H1 (cell line): ENCODE measurements around the gene DECR2. TPM values are rescaled to one million over a fixed set of nuclear protein-coding genes. Genes with fewer than 3 reads are reported as not detected.
A peak's percentile ranks its signal among the peaks of the same experiment; 100 is the strongest.

Experiments
- CTCF ChIA-PET: fragments of 300-600 bp; sonication (Branson Sonifier 250); formaldehyde crosslinking; loops from one replicate; lab custom pipeline; 2021; ENCODE audit not compliant: partially characterized antibody; lab: Charles Lee
- POLR2A ChIA-PET: fragments of 300-600 bp; sonication (Branson Sonifier 250); formaldehyde crosslinking; loops from one replicate; lab custom pipeline; 2021; ENCODE audit warnings: inconsistent platforms; ENCODE audit not compliant: partially characterized antibody; lab: Charles Lee
- DNase-seq, 2 experiments: peaks; one replicate each; pipeline versions ENCODE4 v3.0.0 to v3.0.0-alpha.2; 2010 to 2022; ENCODE audit warnings: low spot score in 2 of 2, low read depth in 1 of 2, mixed read lengths in 1 of 2
- FAIRE-seq: peaks from 2 replicates; lab custom pipeline; 2011; peaks lifted over from hg19 to GRCh38; lab: Jason Lieb, UNC
- H2AFZ ChIP-seq: 2 replicates; pipeline ENCODE4 v1.8.1; 2012; ENCODE audit warnings: low read length, inconsistent platforms
- H2AK5ac ChIP-seq: 2 replicates; pipeline ENCODE4 v1.6.1; 2013; ENCODE audit warnings: low read depth, low read length
- H2BK120ac ChIP-seq: replicated peaks from 2 replicates; pipeline ENCODE3; 2013; ENCODE audit warnings: low read depth, low read length, inconsistent platforms
- H2BK12ac ChIP-seq: 2 replicates; pipeline ENCODE4 v1.6.1; 2013; ENCODE audit warnings: low read depth, low read length
- H2BK15ac ChIP-seq: 2 replicates; pipeline ENCODE4 v1.6.1; 2013; ENCODE audit warnings: low read length
- H2BK20ac ChIP-seq: 2 replicates; pipeline ENCODE4 v1.6.1; 2013; ENCODE audit warnings: low read length
- H2BK5ac ChIP-seq: 2 replicates; pipeline ENCODE4 v1.6.1; 2013; ENCODE audit warnings: low read depth, low read length
- H3K14ac ChIP-seq: 2 replicates; pipeline ENCODE4 v1.6.1; 2013; ENCODE audit warnings: inconsistent platforms; ENCODE audit not compliant: insufficient read length
- H3K18ac ChIP-seq: 2 replicates; pipeline ENCODE4 v1.6.1; 2013; ENCODE audit warnings: low read length; ENCODE audit errors: extremely low read depth
- H3K23ac ChIP-seq: 2 replicates; pipeline ENCODE4 v1.6.1; 2013; ENCODE audit warnings: inconsistent platforms; ENCODE audit not compliant: insufficient read length
- H3K23me2 ChIP-seq: 2 replicates; pipeline ENCODE4 v1.6.1; 2013; ENCODE audit warnings: low read depth, low read length
- H3K27ac ChIP-seq: 2 replicates; pipeline ENCODE4 v1.6.1; 2011; ENCODE audit warnings: low read depth, low read length, inconsistent platforms
- H3K27me3 ChIP-seq, 4 experiments: replicated peaks in 1 of 4; 1 replicate in 1 of 4; 2 replicates in 3 of 4; pipeline versions ENCODE4 v1.6.1 to v1.8.1; 2011 to 2013; ENCODE audit warnings: low read length in 3 of 4, mild to moderate bottlenecking in 3 of 4, inconsistent platforms in 2 of 4, mixed read lengths in 2 of 4, moderate library complexity in 1 of 4; ENCODE audit not compliant: control insufficient read depth in 3 of 4, insufficient read depth in 3 of 4; ENCODE audit errors: extremely low read depth in 1 of 4
- H3K36me3 ChIP-seq, 4 experiments: 2 replicates each; pipeline versions ENCODE4 v1.6.1 to v1.8.1; 2011 to 2013; ENCODE audit warnings: mild to moderate bottlenecking in 4 of 4, low read length in 3 of 4, moderate library complexity in 2 of 4, control low read depth in 1 of 4, inconsistent platforms in 1 of 4; ENCODE audit not compliant: insufficient read depth in 4 of 4, control insufficient read depth in 2 of 4
- H3K4ac ChIP-seq: replicated peaks from 2 replicates; pipeline ENCODE3; 2013; ENCODE audit warnings: low read length, low read depth, mixed read lengths, inconsistent platforms; ENCODE audit not compliant: insufficient read length
- H3K4me1 ChIP-seq, 4 experiments: replicated peaks in 1 of 4; 1 replicate in 1 of 4; 2 replicates in 3 of 4; pipeline versions ENCODE4 v1.6.1 to v1.8.1; 2011 to 2013; ENCODE audit warnings: low read length in 3 of 4, inconsistent platforms in 2 of 4, mixed read lengths in 1 of 4; ENCODE audit not compliant: insufficient read depth in 4 of 4, control insufficient read depth in 3 of 4
- H3K4me2 ChIP-seq, 2 experiments: 2 replicates each; pipeline versions ENCODE4 v1.6.1 to v1.8.1; 2011 to 2013; ENCODE audit warnings: low read depth in 2 of 2, low read length in 2 of 2, control low read depth in 1 of 2, inconsistent platforms in 1 of 2, mild to moderate bottlenecking in 1 of 2; ENCODE audit not compliant: insufficient read depth in 1 of 2
- H3K4me3 ChIP-seq, 4 experiments: fragments of 200-600, 300-600 bp in 1 of 4; sonication (generic), shearing (Covaris generic), sonication (Bioruptor Twin) in 1 of 4; 2 replicates each; pipeline versions ENCODE4 v1.5.1 to v1.8.1; 2011 to 2016; ENCODE audit warnings: low read length in 4 of 4, low read depth in 3 of 4, control low read depth in 2 of 4, inconsistent platforms in 2 of 4, mild to moderate bottlenecking in 2 of 4, mixed read lengths in 1 of 4, moderate library complexity in 1 of 4; ENCODE audit not compliant: insufficient read depth in 2 of 4; ENCODE audit errors: extremely low read depth in 1 of 4
- H3K56ac ChIP-seq: replicated peaks from 2 replicates; pipeline ENCODE3; 2013; ENCODE audit warnings: low read depth, mild to moderate bottlenecking, mixed read lengths, low read length, inconsistent platforms; ENCODE audit not compliant: insufficient read length
- H3K79me1 ChIP-seq: 2 replicates; pipeline ENCODE4 v1.6.1; 2013; ENCODE audit warnings: low read depth, low read length, control low read depth
- H3K79me2 ChIP-seq, 2 experiments: 2 replicates each; pipeline versions ENCODE4 v1.6.1 to v1.8.1; 2012 to 2013; ENCODE audit warnings: low read length in 2 of 2, mild to moderate bottlenecking in 2 of 2, inconsistent platforms in 1 of 2; ENCODE audit not compliant: insufficient read depth in 2 of 2, control insufficient read depth in 1 of 2
- H3K9ac ChIP-seq, 4 experiments: replicated peaks in 1 of 4; 1 replicate in 1 of 4; 2 replicates in 3 of 4; pipeline versions ENCODE4 v1.6.1 to v1.8.1; 2011 to 2013; ENCODE audit warnings: low read depth in 3 of 4, low read length in 3 of 4, control low read depth in 2 of 4, mild to moderate bottlenecking in 2 of 4, moderate library complexity in 2 of 4, inconsistent platforms in 1 of 4; ENCODE audit errors: extremely low read depth in 1 of 4
- H3K9me3 ChIP-seq, 2 experiments: 2 replicates each; pipeline versions ENCODE4 v1.6.1 to v1.8.1; 2012 to 2013; ENCODE audit warnings: mild to moderate bottlenecking in 2 of 2, moderate library complexity in 2 of 2, control low read depth in 1 of 2, inconsistent platforms in 1 of 2, low read depth in 1 of 2, low read length in 1 of 2, mixed read lengths in 1 of 2; ENCODE audit not compliant: insufficient read depth in 2 of 2
- H4K20me1 ChIP-seq, 2 experiments: replicated peaks in 1 of 2; 2 replicates each; pipeline versions ENCODE3 to v1.8.1; 2011 to 2013; ENCODE audit warnings: inconsistent platforms in 2 of 2, low read length in 2 of 2, mild to moderate bottlenecking in 1 of 2; ENCODE audit not compliant: insufficient read depth in 2 of 2, control insufficient read depth in 1 of 2
- H4K5ac ChIP-seq: 2 replicates; pipeline ENCODE4 v1.6.1; 2013; ENCODE audit warnings: low read length, low read depth, mixed read lengths, inconsistent platforms; ENCODE audit not compliant: insufficient read length
- H4K8ac ChIP-seq: 2 replicates; pipeline ENCODE4 v1.8.0; 2013; ENCODE audit warnings: mild to moderate bottlenecking, moderate library complexity, low read length, inconsistent platforms; ENCODE audit not compliant: insufficient read depth; ENCODE audit errors: extremely low read depth
- H4K91ac ChIP-seq: replicated peaks from 2 replicates; pipeline ENCODE3; 2013; ENCODE audit warnings: low read length, mixed read lengths, inconsistent platforms; ENCODE audit not compliant: insufficient read length
- CHD2 ChIP-seq: IDR thresholded peaks from 2 replicates; pipeline ENCODE4 v1.6.1; 2012; ENCODE audit warnings: low read length, improper control_type of control experiment
- CTBP2 ChIP-seq: IDR thresholded peaks from 2 replicates; pipeline ENCODE4 v1.7.0; 2011; ENCODE audit warnings: borderline replicate concordance, mild to moderate bottlenecking, moderate library complexity, mixed read lengths, low read length; ENCODE audit not compliant: insufficient read depth, insufficient read length
- GTF2F1 ChIP-seq: IDR thresholded peaks from 2 replicates; pipeline ENCODE4 v1.6.1; 2012; ENCODE audit warnings: low read depth, low read length, improper control_type of control experiment, borderline replicate concordance
- KDM4A ChIP-seq: IDR thresholded peaks from one replicate; pipeline ENCODE4 v1.7.1; 2012; ENCODE audit warnings: low read depth, mild to moderate bottlenecking, moderate library complexity, low read length, inconsistent platforms; ENCODE audit not compliant: severe bottlenecking
- NANOG ChIP-seq: IDR thresholded peaks from 2 replicates; pipeline ENCODE4 v1.6.1; 2011; ENCODE audit warnings: low read length, low read depth, mild to moderate bottlenecking, inconsistent platforms; ENCODE audit not compliant: insufficient read depth, poor library complexity, severe bottlenecking
- RFX5 ChIP-seq: IDR thresholded peaks from 2 replicates; pipeline ENCODE4 v1.6.1; 2011; ENCODE audit warnings: low read depth, low read length, improper control_type of control experiment, borderline replicate concordance
- WGBS, 2 experiments: shearing (Covaris generic) in 1 of 2; methylation state at CpG; one replicate each; pipeline versions ENCODE4 v1.1.6 to v1.1.7; 2013 to 2015; ENCODE audit warnings: low lambda C conversion rate in 2 of 2, mixed read lengths in 2 of 2, inconsistent platforms in 1 of 2, low coverage in 1 of 2, missing lambda C conversion rate in 1 of 2; ENCODE audit not compliant: insufficient replicate concordance in 2 of 2, insufficient coverage in 1 of 2, insufficient read length in 1 of 2; ENCODE audit errors: extremely low coverage in 1 of 2, missing lambda C conversion rate in 1 of 2; 5-methylcytosine and 5-hydroxymethylcytosine counted together
- polyA plus RNA-seq, 7 experiments: library from polyadenylated mRNA; depleted of rRNA in 3 of 7; stranded (reverse) in 5 of 7; unstranded in 2 of 7; fragments of >200 nt in 5 of 7; fragments of 200-250 nt in 2 of 7; gene quantifications; 1 replicate in 5 of 7; 2 replicates in 1 of 7; 4 replicates in 1 of 7; pipeline versions ENCODE4 v1.2.1 to v1.2.3, GENCODE V29; 2011 to 2013; ENCODE audit warnings: missing spikeins in 2 of 7, mixed read lengths in 2 of 7
- total RNA-seq: library from RNA; stranded (reverse); fragmentation: NEBNext Ultra II Directional; extraction: Animal tissue kit (Norgen Biotek cat#: 25700); gene quantifications from 2 replicates; pipeline ENCODE4 v1.2.1, GENCODE V29; 2021

The DECR2 gene
- total and polyA plus RNA-seq, 2 of the 8 experiments (the other 6 are each of a cell fraction or from before 2014, with no cell fraction given) = 28.2 to 39.9 TPM

DNA sequence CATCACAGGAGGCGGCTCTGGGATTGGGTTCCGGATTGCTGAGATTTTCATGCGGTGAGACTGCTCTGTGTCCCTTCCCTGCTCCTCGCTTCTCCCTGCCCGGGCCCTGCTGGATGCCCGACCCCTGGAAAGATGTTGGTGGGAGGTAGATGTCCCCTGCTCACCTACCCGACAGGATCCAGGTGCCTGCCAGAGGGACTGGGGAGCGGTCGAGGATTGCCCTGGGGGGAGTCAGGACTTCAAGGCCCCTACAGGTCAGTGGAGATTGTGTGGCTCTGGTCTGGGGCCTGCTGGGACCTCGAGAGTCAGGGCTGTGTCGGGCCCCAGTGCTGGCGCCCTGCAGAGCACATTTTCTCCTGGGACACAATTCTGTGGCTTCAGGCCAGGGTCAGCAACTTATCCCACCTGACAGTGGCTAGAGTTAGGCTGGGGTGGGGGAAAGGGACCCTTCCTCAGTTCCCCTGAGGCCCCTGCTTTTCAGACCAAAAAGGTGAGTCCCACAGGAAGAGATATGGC lies 3.3 kb downstream of the DECR2 start:
- Histone ChIP-seq H3K79me2 (no peaks in the 10 kb centered on the region), H2BK120ac (no peak overlapping the region), H3K36me3 (peaks cover 2 to 8% (median 4%) of the 10 kb centered on the region in 4 experiments; a peak in 5 of 8 replicates), H3K27ac (peak overlapping the region; percentile 10; the same call in 1 of the 2 replicates), H4K91ac (no peak overlapping the region), H4K20me1 (peaks cover 0 to 3% of the 10 kb centered on the region in 2 experiments), H3K4me3 (no peak overlapping the region), H3K79me1 (no peaks in the 10 kb centered on the region), H3K23ac (no peak overlapping the region), H3K9ac (peak overlapping the region in 1 of 4 experiments; percentile 10; a peak in 1 of 7 replicates), H4K8ac (no peak overlapping the region), H2AK5ac (no peak overlapping the region), H2BK15ac (no peak overlapping the region), H2BK5ac (no peak overlapping the region), H2BK12ac (no peak overlapping the region), H3K27me3 (no peaks in the 10 kb centered on the region), H3K23me2 (no peaks in the 10 kb centered on the region; the same call in 1 of the 2 replicates), H2AFZ (no peak overlapping the region), H3K4me2 (no peak overlapping the region), H3K14ac (no peak overlapping the region), H4K5ac (no peak overlapping the region), H3K4ac (no peak overlapping the region), H2BK20ac (no peak overlapping the region), H3K18ac (no peak overlapping the region), H3K9me3 (no peaks in the 10 kb centered on the region), H3K56ac (no peak overlapping the region), H3K4me1 (peaks cover 0 to 7% (median 3%) of the 10 kb centered on the region in 4 experiments; a peak in 4 of 7 replicates)
- ChIA-PET CTCF (interaction anchor here (2.9 kb wide), 1 partner anchor 83 kb away, joined by 11 read pairs; no protein-coding TSS in a partner anchor), POLR2A (interaction anchor here (1.9 to 3.2 kb wide), 3 partner anchors 9 to 47 kb away, joined by 4 to 13 read pairs (median 7); no protein-coding TSS in a partner anchor)
- 88% methylated on average over 12 of the region's 12 CpGs; no CpG with 5 or more reads in 1 of the 2 experiments for WGBS, 2 experiments
- no peak for FAIRE-seq
- DNase-seq = peak in 1 of 2 experiments; percentile 45
- TF ChIP-seq NANOG (no peak), GTF2F1 (no peak), CHD2 (no peak), RFX5 (no peak), CTBP2 (no peak), KDM4A (no peak)
